IPS-18c (cell line): ENCODE measurements around the gene TPRG1.

Source experiments
- H3K4me3 ChIP-seq: 2 replicates; pipeline ENCODE4 v1.7.0; 2013; ENCODE audit warnings: low read depth, mild to moderate bottlenecking, low read length, moderate library complexity; ENCODE audit not compliant: insufficient read depth
- H3K9me3 ChIP-seq: one replicate; pipeline ENCODE4 v1.6.1; 2013; ENCODE audit warnings: mild to moderate bottlenecking, low read length, moderate library complexity; ENCODE audit not compliant: control insufficient read depth, insufficient read depth

The TPRG1 gene

DNA sequence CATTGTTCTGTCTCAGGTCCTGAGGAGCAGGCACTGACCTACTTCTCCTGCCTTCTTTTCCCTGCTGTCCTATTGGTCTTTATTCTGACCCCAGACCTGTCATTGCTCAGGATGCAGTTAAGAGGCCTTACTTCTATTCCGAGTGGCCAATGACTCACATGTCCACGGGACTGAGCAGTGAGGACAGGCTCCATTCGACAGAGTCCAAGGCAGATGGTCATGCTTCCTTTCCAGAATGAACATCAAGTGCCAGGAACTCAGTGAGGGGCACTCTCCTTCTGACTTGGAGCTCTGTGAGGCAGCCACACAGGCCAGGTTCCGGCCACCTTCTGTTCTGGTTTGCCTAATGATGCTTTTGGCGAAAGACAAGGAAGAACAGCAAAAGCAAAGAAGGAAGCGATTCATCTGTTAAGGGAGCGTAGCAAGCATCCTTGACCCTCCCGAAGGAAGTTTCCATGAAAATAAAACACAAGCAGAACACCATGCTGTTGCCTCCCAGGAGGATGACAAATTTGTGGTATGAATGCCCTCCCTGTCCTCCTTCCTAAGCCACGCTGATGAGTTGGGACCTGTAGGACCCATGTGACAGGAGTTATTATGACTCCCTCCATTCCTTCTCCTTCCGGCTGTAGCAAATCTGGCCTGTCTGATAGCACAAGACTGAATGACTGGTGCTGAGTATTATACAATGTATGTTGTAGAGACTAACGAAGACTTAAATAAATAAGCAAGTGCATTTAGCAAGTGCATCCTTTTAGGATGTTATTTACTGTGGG, 14.4 kb upstream of the TPRG1 start:
- H3K4me3 ChIP-seq: no peak overlapping the region
- no peaks in the 10 kb centered on the region for H3K9me3 ChIP-seq

GRCh38 chr3:189158034-189158433, 13.7 kb upstream of the TPRG1 start:
- Histone ChIP-seq H3K9me3 (no peaks in the 10 kb centered on the region), H3K4me3 (no peak overlapping the region)

GRCh38 chr3:189160519-189161309, 11.1 kb upstream of the TPRG1 start:
- no peak overlapping the region for H3K4me3 ChIP-seq
- H3K9me3 ChIP-seq: no peaks in the 10 kb centered on the region

DNA sequence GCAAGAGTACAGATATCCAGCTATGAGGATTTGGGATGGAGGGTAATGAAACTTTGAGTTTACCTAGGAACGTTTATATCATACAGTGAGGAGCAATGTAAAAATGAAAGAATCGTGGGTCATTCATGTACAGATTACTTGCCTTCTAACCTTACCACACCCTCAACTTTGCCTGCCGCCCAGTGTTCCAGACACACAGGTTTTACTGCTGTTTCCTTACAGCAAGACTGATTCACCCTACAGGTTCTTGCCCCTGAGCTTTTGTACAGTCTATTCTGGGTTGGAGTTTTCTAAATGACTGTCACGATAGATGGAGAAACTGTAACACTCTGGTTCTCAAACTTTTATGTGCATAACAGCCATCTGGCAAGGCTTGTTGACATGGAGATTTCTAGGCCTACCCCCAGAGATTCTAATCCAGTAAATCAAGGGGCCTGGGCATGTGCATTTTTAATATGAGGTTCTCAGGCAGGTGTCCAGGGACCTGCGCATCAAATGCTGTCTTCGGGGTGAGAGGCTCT, 6.6 kb upstream of the TPRG1 start:
- Histone ChIP-seq H3K4me3 (no peak overlapping the region), H3K9me3 (no peaks in the 10 kb centered on the region)

DNA sequence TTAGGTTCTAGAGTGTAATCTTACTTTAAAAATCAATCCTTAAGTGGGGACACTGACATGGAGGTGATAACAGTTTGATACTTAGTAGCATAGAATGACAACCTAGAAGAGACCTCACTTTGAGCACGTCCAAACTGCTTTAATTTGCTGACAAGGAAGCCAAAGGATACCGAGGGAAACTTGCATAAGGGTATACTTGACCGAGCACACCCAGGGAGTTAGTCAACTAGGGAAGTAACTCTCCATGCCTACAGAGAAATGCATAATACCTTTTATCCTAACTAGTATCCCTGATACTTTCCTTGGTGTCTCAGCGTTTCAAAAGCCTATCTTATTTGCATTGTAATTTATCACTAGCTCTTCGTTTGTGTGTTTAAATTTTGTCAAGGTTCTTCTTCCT, 5.5 kb upstream of the TPRG1 start:
- Histone ChIP-seq H3K4me3 (no peak overlapping the region), H3K9me3 (no peaks in the 10 kb centered on the region)

- Histone ChIP-seq H3K4me3 (no peak overlapping the region), H3K9me3 (no peaks in the 10 kb centered on the region)
Observed at GRCh38 chr3:189167027-189167766, 4.6 kb upstream of the TPRG1 start.

- H3K4me3 ChIP-seq: no peak overlapping the region
Observed at GRCh38 chr3:189168711-189169110, 3.1 kb upstream of the TPRG1 start.

DNA sequence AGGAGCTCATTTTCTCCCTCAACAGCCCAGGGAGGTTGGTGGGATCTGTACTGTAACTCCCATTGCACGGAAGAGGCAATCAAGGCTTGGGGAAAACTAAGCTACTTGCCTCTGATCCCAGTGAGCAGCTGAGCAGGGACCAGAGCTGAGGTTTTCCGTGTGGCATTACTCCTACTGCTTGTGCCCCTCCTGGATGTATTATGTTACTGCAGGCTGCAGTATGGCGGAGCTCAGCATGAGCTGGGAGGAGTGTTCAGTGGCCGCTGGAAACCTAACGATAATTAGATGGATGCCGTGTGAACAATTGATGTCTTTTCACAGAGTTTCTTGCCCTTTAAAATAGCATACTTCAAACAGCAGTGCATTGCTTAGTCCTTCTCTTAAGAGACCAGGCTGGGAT, 2.0 kb upstream of the TPRG1 start:
- Histone ChIP-seq H3K4me3 (no peak overlapping the region), H3K9me3 (no peaks in the 10 kb centered on the region)

More at GRCh38 chr3:189168711-189169110, 3.1 kb upstream of the TPRG1 start:
- H3K9me3 ChIP-seq: no peaks in the 10 kb centered on the region

DNA sequence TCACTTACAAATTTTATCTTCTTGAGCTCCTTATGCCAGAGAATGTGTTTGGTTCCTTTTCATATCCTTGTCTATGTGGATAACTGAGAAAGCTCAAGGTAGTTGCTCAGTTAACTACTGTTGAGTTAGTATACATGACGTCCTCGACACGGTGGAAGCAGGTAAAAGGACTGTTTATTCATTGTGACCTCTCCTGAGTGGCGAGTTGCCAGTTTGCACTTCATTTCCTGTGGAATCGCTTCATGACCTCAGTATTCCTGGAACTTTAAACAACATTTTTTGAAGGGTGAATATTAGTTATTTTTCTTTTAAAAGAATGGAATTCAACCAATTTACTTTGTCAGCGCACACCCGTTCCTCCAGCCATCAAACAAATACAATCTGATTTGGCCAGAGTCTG, 1.2 kb upstream of the TPRG1 start:
- Histone ChIP-seq H3K4me3 (no peak overlapping the region), H3K9me3 (no peaks in the 10 kb centered on the region)

DNA sequence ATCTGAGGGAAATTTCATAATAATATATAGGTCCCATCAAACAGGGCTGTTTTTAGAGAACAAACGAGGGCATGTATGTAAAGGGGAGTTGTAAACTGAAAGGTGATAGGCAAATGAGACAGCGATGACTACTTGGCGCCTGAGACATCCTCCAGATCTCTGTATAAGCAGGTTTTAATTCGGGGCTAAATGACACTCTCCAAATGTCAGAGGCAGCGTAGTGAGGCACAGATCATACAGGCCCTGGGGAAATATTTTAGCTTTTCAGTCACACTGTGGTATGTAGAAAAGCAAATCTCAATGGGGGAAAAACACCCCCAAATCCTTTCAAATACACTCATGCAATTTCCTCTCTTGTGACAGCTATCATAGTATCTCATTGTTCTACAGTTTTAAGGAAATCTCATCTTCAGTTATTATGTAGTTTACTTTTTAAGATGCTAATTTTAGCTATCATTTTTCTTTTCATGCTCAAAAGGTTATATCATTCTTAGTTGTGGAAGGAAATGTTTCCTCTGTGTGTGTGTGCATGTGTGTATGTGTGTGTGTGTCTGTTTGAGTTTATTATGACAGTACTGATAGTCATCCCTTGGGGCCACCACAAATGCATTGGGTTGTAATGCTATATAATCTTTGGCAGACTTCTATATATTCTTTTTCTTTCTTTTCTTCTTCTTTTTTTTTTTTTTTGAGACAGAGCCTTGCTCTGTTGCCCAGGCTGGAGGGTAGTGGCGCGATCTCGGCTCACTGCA, 1.1 kb downstream of the TPRG1 start:
- H3K9me3 ChIP-seq: no peaks in the 10 kb centered on the region
- H3K4me3 ChIP-seq: no peak overlapping the region

GRCh38 chr3:189184566-189184965, 12.8 kb downstream of the TPRG1 start:
- H3K4me3 ChIP-seq: no peak overlapping the region
- H3K9me3 ChIP-seq: peaks cover 6% of the 10 kb centered on the region

- Histone ChIP-seq H3K4me3 (no peak overlapping the region), H3K9me3 (peaks cover 2% of the 10 kb centered on the region)
Observed at GRCh38 chr3:189186101-189186500, 14.3 kb downstream of the TPRG1 start.

- Histone ChIP-seq H3K4me3 (no peak overlapping the region), H3K9me3 (no peaks in the 10 kb centered on the region)
Observed at GRCh38 chr3:189188466-189188865, 16.7 kb downstream of the TPRG1 start.

DNA sequence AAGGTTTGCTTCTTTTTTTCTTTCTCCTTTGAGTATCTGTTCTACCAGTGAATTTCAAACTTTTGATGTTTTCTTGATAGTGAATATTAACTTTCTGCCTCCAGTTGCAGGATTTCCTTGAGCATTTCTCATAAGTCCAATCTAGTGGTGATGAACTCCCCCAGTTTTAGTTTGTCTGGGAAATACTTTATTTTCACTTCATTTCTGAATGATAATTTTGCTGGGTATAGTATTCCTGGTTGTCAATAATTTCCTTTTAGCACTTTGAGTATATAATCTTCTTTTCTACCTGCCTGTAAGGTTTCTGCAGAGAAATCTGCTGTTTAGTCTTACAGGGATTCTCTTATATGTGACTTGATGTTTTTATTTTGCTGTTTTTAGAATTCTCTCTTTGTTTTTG, 21.0 kb downstream of the TPRG1 start:
- Histone ChIP-seq H3K9me3 (no peaks in the 10 kb centered on the region), H3K4me3 (no peak overlapping the region)

DNA sequence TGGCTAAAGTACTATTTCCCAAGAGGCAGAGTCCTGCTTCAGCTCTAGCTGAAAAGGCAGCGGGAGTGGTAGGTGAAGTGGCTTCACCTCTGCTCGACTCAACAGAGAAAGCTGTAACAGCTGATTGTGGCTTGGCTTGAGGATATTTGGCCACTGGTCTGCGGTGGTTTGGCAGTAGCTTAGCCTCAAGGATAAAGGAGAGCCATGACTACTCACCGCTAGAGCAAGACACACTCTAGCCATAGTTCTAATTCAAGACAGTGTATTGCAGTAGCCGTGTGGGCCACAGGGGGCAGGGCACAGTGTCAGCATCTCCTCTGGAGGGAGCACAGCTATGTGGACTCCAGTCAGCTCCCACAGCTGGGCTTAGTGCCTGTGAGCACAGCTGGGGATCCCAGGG, 23.5 kb downstream of the TPRG1 start:
- H3K9me3 ChIP-seq: no peaks in the 10 kb centered on the region

GRCh38 chr3:189202106-189202505, 30.3 kb downstream of the TPRG1 start:
- H3K9me3 ChIP-seq: no peaks in the 10 kb centered on the region
- H3K4me3 ChIP-seq: no peak overlapping the region

More for the DNA sequence above, 23.5 kb downstream of the TPRG1 start:
- no peak overlapping the region for H3K4me3 ChIP-seq

GRCh38 chr3:189202583-189202982, 30.8 kb downstream of the TPRG1 start:
- Histone ChIP-seq H3K4me3 (no peak overlapping the region), H3K9me3 (no peaks in the 10 kb centered on the region)
